GM21390 (cell line): ENCODE measurements around the gene OR56B1.

Experiments used
- ATAC-seq: cut with Tn5 transposase; IDR thresholded peaks from one replicate; pipeline ENCODE4 v1.9.1; 2021; ENCODE audit not compliant: unreplicated experiment

OR56B1 gene

DNA sequence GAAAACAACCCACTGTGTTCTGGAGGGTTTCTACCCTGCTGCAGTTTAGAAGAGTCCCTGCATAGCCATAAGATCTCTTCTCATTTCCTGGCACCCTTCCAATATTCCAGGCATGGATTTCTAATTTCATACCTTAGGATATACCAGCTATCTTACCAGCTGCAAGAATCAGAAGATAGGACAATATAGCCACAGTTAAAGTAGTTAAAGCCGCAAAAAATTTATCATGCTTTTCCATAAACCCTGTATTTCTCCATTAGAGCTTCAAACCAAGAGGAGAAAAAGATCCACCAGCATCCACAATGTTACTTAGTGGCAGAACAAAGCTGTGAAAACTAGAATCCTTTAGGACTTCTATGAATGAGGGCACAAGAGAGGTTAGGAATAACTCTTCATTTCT lies 8.6 kb upstream of the OR56B1 start:
- ATAC-seq: no peak

DNA sequence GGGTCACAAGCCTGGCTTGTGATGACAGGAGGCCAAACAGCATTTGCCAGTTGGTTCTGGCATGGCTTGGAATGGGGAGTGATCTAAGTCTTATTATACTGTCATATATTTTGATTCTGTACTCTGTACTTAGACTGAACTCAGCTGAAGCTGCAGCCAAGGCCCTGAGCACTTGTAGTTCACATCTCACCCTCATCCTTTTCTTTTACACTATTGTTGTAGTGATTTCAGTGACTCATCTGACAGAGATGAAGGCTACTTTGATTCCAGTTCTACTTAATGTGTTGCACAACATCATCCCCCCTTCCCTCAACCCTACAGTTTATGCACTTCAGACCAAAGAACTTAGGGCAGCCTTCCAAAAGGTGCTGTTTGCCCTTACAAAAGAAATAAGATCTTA lies 843 bp downstream of the OR56B1 start:
- ATAC-seq: no peak

DNA sequence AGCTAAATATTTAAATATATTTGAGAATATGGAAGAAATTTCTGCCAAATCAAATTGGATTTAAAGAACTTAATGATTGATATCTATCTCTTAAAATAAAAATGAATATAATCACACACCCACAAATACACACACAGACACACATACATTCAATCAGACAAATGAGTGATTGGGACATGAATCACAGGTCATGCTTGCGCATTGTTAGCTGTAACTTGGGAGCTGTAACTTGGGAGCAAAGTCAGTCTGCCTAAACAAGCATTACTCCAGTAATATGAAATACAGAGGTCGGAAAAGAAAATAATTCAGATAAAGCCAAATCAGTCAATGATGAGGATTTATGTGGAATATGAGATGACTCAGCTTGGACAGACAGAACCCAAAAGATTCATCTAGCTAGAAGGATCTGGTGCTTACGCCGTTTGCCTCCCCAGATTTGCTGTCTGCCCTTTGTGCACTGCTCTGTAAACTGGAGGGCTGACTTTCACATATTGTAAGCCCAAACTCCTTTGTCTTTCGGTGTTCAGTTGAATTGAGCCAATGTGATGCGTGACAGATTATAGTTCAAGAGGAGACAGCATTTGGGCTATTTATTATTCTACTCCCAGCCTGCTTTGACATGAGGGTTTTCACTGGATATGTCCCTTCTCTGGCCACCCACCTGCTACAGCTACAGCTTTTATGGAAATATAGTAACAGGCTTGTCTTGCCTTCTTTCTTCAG lies 1.6 kb downstream of the OR56B1 start:
- ATAC-seq: no peak

DNA sequence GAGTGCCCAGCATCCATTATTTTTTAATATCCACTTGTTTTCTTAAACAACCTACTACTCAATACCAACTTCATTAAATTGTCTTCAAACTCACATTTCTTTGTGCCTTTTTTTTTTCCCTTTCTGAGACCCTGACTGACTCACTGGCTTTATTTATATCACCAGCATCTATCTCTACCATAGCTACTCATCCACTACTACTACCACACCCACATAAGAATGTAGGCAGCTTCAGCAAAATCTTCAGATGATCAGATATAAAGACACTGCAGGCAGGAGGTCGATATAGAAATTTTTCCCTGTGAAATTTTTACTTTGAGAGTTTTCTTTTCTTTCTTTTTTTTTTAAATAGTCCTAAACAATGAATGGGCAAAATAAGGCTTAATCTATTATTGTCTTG lies 2.2 kb downstream of the OR56B1 start:
- no peak for ATAC-seq

DNA sequence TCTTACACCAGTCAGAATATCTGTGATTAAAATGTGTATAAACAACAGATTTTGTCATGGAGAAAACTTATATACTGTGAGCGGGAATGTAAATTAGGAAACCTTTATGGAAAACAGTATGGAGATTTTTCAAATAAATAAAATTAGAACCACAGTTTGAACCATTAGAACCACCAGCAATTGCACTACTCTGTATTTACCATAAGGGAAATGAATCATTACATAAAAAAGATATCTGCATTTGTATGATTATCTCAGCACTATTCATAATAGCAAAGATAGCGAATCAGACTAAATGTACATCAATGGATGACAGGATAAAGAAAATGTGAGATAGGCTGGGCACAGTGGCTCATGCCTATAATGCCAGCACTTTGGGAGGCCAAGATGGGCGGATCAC lies 10.4 kb downstream of the OR56B1 start:
- ATAC-seq: no peak

DNA sequence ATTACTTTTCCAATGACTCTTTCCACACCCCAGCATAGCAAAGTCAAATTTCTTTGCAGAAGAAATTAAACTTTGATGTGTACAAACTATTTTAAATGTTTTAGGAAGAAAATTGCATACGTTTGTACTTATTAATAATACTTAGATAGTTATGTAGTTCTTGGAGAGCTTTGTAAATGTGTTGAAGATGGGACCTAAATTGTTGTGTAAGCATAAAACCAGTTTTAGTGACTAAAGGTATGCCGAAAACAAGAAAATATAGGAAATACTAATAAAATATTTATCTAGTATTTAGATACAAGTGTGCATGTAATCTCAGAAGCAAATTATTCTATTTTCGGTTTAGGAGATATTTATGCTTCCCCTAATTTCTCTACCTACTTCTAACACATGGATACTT lies 13.6 kb downstream of the OR56B1 start:
- no peak for ATAC-seq

DNA sequence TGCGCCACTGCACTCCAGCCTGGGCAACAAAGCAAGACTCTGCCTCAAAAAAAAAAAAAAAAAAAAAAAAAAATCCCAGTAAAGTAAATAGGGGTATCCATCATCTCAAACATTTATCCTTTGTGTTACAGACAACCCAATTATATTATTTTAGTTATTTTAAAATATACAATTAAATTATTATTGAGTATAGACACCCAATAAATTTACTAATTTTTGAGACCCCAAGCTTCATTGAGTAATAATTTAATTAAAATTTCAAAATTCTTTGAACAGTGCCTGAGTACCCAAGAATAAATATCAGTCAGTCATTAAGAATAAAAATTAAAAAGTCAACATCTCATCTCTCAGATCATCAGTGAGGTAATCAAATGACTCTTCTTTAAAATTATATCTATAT lies 17.7 kb downstream of the OR56B1 start, which contains the start of gene OR52N4:
Gene OR52N4, plus strand, starts transcription at position 301 of the 400 bp plus-strand sequence. CDS start 498 bp downstream, outside the sequence.
- ATAC-seq: no peak

DNA sequence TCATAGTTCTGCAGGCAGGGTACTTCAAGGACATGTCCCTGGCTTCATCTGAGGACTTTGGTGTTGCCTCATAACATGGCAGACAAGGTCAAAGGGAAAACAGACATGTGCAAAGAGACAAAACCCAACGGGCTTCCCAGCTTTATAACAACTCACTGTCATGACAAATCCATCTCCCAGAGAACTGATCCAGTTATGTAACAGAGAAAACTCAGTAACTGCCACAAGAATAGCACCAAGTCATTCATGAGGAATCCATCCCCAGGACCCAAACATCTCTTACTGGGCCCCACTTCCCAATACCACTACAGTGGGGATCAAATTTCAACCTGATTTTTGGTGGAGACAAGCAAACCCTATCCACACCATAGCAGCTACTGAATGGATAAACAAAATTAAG lies 30.8 kb downstream of the OR56B1 start:
- no peak for ATAC-seq

DNA sequence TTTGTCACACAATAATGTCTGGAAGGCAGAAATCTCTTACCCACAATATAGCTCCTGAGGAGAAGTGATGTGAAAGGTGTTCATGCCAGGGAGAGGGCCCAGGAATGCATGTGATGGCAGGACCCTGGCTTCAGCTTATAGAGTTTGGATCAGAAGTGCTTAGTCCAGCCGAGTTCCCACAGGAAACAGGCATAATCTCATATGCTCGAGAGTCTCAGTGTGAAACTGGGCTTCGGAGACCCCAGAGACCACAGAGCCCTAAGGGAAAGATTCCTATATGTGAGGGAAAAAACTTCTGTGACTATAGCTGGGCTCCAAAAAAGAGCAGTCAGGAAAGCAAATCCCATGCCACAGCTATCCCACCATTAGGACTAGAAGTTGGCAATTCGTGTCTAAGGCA lies 47.0 kb downstream of the OR56B1 start, which contains the start of gene OR52N5:
Gene OR52N5, minus strand, starts transcription at position 101 of the 400 bp plus-strand sequence. CDS start 4,721 bp downstream, outside the sequence.
- ATAC-seq: no peak
